HFF-Myc (cell line): Measurements from ENCODE around the gene RNF180.
"Not testable (repeated sequence)": the region's sequence is repeated elsewhere in the genome, so short reads cannot be mapped to it uniquely, and the experiment has no call there.

Experiments used
- DNase-seq: peaks from one replicate; pipeline ENCODE4 v3.0.0-alpha.2; 2011; ENCODE audit warnings: low read depth; ENCODE audit errors: extremely low read depth
- H3K4me3 ChIP-seq: replicated peaks from 2 replicates; pipeline ENCODE4 v1.5.1; 2011; ENCODE audit warnings: low read depth, mild to moderate bottlenecking, control low read depth, low read length
- TF ChIP-seq, protein P1 (sequence below): IDR thresholded peaks from 2 replicates; pipeline ENCODE4 v1.5.1; 2012; ENCODE audit warnings: mild to moderate bottlenecking, low read depth, low read length, control low read depth; ENCODE audit errors: missing control alignments

Gene RNF180

DNA sequence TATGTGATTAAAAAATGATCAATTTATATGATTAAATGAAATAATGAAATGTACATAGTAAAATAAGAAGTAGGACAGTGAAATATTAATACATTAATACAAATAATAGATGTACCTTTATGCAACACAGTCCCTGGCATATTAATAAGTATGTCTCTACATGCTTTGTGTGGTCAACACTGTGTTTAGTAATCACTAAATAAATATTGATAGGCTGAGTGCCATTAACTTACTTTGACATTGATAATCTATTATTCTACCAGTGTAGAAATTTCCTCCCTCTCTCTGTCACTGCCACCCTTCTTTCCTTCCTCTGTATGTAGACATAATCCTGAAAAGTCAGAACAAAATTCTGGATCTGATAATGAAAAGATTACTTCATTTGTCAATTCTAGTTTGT, 43.7 kb downstream of the RNF180 start:
- TF ChIP-seq, protein P1, sequence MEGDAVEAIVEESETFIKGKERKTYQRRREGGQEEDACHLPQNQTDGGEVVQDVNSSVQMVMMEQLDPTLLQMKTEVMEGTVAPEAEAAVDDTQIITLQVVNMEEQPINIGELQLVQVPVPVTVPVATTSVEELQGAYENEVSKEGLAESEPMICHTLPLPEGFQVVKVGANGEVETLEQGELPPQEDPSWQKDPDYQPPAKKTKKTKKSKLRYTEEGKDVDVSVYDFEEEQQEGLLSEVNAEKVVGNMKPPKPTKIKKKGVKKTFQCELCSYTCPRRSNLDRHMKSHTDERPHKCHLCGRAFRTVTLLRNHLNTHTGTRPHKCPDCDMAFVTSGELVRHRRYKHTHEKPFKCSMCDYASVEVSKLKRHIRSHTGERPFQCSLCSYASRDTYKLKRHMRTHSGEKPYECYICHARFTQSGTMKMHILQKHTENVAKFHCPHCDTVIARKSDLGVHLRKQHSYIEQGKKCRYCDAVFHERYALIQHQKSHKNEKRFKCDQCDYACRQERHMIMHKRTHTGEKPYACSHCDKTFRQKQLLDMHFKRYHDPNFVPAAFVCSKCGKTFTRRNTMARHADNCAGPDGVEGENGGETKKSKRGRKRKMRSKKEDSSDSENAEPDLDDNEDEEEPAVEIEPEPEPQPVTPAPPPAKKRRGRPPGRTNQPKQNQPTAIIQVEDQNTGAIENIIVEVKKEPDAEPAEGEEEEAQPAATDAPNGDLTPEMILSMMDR = no peak

DNA sequence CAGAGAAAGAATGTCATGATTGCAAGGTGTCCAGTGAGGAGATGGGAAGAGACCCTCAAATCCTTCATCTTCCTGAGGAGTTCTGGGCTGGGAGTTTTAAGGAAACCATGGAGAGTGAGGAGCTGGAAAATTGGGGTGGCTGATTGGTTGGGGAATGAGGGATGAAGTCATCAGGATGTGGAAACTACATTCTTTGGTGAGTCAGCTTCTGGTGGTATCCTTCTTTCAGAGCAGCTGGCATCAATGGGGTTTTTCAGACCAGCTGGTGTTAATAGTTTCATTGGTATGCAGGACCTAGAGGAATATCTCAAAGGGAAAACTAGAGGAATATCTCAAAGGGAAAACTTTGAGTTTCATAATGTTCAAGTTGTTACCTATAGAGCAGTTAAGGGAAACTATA, 45.2 kb downstream of the RNF180 start:
- no peak overlapping the region for H3K4me3 ChIP-seq
- TF ChIP-seq, protein P1 = no peak
- DNase-seq = peak; percentile 36

More for the DNA sequence above, 43.7 kb downstream of the RNF180 start:
- no peak for DNase-seq
- H3K4me3 ChIP-seq = no peak overlapping the region

DNA sequence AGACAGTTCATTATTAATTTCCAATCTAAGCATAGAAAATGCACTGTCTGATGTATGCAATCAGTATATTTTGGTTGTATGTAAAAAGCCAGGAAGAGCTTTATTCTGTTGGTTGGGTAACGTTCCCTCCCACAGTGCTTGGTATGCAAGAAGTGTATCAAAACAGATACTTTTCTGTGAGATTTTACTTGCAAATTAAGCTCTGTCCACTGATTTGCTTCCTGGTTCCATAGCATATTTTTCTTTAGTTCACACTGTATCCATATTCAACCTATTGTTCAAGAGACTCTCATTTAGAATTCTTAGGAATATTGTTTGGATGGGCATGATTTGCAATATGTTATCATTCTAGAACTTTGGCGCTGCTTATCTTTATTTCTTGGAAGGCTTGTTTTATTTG, 47.4 kb downstream of the RNF180 start:
- no peak for DNase-seq
- TF ChIP-seq, protein P1 = no peak

GRCh38 chr5:64213531-64213930, 47.9 kb downstream of the RNF180 start:
- DNase-seq = no peak
- TF ChIP-seq, protein P1 = no peak
- H3K4me3 ChIP-seq = no peak overlapping the region

More for the DNA sequence above, 47.4 kb downstream of the RNF180 start:
- H3K4me3 ChIP-seq = no peak overlapping the region

GRCh38 chr5:64214132-64214531, 48.5 kb downstream of the RNF180 start:
- DNase-seq = no peak
- TF ChIP-seq, protein P1 = no peak

GRCh38 chr5:64221911-64222310, 56.3 kb downstream of the RNF180 start:
- TF ChIP-seq, protein P1 = no peak
- no peak for DNase-seq
- no peak overlapping the region for H3K4me3 ChIP-seq

More at GRCh38 chr5:64214132-64214531, 48.5 kb downstream of the RNF180 start:
- no peak overlapping the region for H3K4me3 ChIP-seq

DNA sequence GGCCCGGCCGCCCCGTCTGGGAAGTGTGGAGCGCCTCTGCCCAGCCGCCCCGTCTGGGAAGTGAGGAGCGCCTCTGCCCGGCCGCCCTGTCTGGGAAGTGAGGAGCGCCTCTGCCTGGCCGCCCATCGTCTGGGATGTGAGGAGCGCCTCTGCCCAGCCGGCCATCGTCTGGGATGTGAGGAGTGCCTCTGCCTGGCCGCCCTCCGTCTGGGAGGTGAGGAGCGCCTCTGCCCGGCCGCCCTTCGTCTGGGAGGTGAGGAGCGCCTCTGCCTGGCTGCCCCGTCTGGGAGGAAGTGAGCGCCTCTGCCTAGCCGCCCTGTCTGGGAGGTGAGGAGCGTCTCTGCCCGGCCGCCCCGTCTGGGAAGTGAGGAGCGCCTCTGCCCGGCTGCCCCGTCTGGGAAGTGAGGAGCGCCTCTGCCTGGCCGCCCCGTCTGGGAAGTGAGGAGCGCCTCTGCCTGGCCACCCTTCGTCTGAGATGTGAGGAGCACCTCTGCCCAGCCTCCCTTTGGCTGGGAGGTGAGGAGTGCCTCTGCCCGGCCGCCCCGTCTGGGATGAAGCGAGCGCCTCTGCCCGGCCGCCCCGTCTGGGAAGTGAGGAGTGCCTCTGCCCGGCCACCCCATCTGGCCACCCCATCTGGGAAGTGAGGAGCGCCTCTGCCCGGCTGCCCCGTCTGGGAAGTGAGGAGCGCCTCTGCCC, 59.8 kb downstream of the RNF180 start:
- not testable (repeated sequence) for DNase-seq, H3K4me3 ChIP-seq

DNA sequence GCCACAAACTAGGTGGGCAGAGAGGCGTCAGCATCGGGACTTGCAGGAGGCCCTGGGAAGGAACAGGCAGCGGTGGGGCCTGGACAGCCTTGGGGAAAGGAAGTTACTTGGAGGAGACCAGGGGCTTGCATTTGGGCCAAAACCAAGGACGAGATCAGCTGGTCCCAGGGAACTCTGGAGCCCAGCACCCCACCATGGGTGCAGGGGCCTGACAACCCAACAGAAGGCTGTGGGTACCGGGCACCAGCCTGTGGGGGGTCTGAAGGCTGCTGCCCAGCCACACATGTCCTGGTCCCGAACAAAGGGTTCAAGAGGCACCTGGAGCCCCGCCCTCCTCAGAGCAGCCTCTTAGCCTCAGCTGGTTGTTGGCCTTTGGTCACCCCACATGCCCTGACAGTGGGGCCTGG, 61.5 kb downstream of the RNF180 start:
- not testable (repeated sequence) for DNase-seq, H3K4me3 ChIP-seq
